Kidney (tissue), 14 donors: Measurements from ENCODE around the gene OVAAL. TPM values are rescaled to one million over a fixed set of nuclear protein-coding genes. Genes with fewer than 3 reads are reported as not detected.
A peak's percentile ranks its signal among the peaks of the same experiment; 100 is the strongest.

Experiments
- DNase-seq, 5 donors: peaks; one replicate each; pipeline ENCODE4 v3.0.0-alpha.2; 2013 to 2020
- FAIRE-seq: peaks from 2 replicates; lab custom pipeline; 2012; peaks lifted over from hg19 to GRCh38; lab: Jason Lieb, UNC
- H3K27ac ChIP-seq, 2 donors: one replicate each; pipeline ENCODE4 v1.7.0; 2013; ENCODE audit warnings: low read depth in 2 of 2, low read length in 2 of 2, inconsistent platforms in 1 of 2
- H3K27me3 ChIP-seq: one replicate; pipeline ENCODE4 v1.7.1; 2013; ENCODE audit warnings: low read length, inconsistent platforms; ENCODE audit not compliant: control insufficient read depth, insufficient read depth
- H3K36me3 ChIP-seq, 3 donors: one replicate each; pipeline versions ENCODE4 v1.7.0 to v1.7.1; 2013; ENCODE audit warnings: low read length in 3 of 3, control low read depth in 1 of 3, inconsistent platforms in 1 of 3; ENCODE audit not compliant: insufficient read depth in 3 of 3, control insufficient read depth in 2 of 3
- H3K4me1 ChIP-seq, 3 donors: one replicate each; pipeline versions ENCODE4 v1.7.0 to v1.7.1; 2013; ENCODE audit warnings: low read length in 3 of 3, inconsistent platforms in 1 of 3, low read depth in 1 of 3; ENCODE audit not compliant: control insufficient read depth in 2 of 3, insufficient read depth in 2 of 3
- H3K4me3 ChIP-seq, 3 donors: one replicate each; pipeline versions ENCODE4 v1.7.0 to v1.8.1; 2013; ENCODE audit warnings: low read length in 3 of 3, control low read depth in 1 of 3, inconsistent platforms in 1 of 3
- H3K9ac ChIP-seq, 3 donors: one replicate each; pipeline versions ENCODE4 v1.7.0 to v1.7.1; 2013; ENCODE audit warnings: low read length in 3 of 3, control low read depth in 1 of 3, inconsistent platforms in 1 of 3
- H3K9me3 ChIP-seq, 3 donors: one replicate each; pipeline versions ENCODE4 v1.7.0 to v1.7.1; 2013; ENCODE audit warnings: low read length in 3 of 3, control low read depth in 1 of 3, inconsistent platforms in 1 of 3; ENCODE audit not compliant: control insufficient read depth in 2 of 3, insufficient read depth in 1 of 3
- intact Hi-C: fragments of 100-400 bp; cut with DNase I; formaldehyde crosslinking; loops from one replicate; pipeline ENCODE4 v1.11.1; 2022
- polyA plus RNA-seq: library from polyadenylated mRNA; stranded (reverse); fragments of 350-450 nt; fragmentation: Illumina TruSeq; extraction: RNeasy Lipid Tissue Mini Kit (QIAGEN cat#74804); gene quantifications from one replicate; pipeline ENCODE4 v1.2.3, GENCODE V29; 2014; ENCODE audit warnings: low read depth, low replicate concordance; ENCODE audit not compliant: insufficient read depth
- total RNA-seq: library from RNA; stranded (reverse); fragmentation: NEBNext Ultra II Directional; extraction: Animal tissue kit (Norgen Biotek cat#: 25700); gene quantifications from one replicate; pipeline ENCODE4 v1.2.1, GENCODE V29; 2021
- TF ChIP-seq, protein P1 (sequence below): IDR thresholded peaks from 3 replicates; pipeline ENCODE4 v1.5.1; 2012; ENCODE audit warnings: mild to moderate bottlenecking, moderate library complexity, borderline replicate concordance; ENCODE audit not compliant: insufficient read depth; ENCODE audit errors: extremely low read depth
- donor health status: control.
- donor health status: control.
- donor health status: control.
- donor health status: control.
- donor health status: control.
- donor health status: DM: yes; HTN: yes; CAD: no.
- donor health status: Normal renal cell carcinoma (clear cell type).

OVAAL gene
- total and polyA plus RNA-seq, 2 donors from 2014 or later, result not detected

DNA sequence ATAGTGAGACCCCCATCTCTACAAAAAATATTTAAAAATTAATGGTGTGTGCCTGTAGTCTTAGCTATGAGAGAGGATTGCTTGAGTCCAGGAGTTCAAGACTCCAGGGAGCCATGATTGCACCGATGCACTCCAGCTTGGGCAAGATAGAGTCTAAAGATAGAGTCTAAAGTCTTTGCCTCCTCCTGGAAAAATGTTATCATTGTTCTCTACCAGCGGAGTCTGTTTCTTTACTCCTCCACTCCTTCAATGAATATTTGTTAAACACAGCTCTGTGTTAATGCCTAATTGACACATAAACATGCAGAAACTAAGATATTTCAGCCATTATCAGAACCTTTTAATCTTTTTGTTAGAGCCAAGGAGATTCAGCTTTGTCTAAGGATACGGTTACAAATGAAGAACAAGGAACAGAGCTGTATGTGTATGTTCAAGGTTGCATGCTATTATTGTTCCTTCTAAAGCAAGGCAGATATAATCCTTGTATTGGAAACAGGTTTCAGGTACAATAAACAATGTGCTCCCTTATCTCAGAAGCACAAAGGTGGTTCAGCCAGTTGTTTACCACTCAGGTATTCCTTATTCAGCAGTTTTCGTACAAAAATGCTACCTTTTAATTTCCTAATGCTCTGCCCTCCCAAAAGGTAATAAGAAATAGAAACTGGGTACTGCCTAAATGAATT, 15.4 kb downstream of the OVAAL start:
- Histone ChIP-seq H3K9me3 (no peaks in the 10 kb centered on the region), H3K27ac (no peak overlapping the region), H3K27me3 (no peaks in the 10 kb centered on the region), H3K36me3 (no peaks in the 10 kb centered on the region), H3K9ac (no peak overlapping the region), H3K4me3 (no peak overlapping the region), H3K4me1 (peaks cover 0 to 6% (median 0%) of the 10 kb centered on the region in 3 donors)
- no peak for FAIRE-seq
- DNase-seq, result no peak
- TF ChIP-seq, protein P1, sequence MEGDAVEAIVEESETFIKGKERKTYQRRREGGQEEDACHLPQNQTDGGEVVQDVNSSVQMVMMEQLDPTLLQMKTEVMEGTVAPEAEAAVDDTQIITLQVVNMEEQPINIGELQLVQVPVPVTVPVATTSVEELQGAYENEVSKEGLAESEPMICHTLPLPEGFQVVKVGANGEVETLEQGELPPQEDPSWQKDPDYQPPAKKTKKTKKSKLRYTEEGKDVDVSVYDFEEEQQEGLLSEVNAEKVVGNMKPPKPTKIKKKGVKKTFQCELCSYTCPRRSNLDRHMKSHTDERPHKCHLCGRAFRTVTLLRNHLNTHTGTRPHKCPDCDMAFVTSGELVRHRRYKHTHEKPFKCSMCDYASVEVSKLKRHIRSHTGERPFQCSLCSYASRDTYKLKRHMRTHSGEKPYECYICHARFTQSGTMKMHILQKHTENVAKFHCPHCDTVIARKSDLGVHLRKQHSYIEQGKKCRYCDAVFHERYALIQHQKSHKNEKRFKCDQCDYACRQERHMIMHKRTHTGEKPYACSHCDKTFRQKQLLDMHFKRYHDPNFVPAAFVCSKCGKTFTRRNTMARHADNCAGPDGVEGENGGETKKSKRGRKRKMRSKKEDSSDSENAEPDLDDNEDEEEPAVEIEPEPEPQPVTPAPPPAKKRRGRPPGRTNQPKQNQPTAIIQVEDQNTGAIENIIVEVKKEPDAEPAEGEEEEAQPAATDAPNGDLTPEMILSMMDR, result no peak
- intact Hi-C loops, result no loop called here

DNA sequence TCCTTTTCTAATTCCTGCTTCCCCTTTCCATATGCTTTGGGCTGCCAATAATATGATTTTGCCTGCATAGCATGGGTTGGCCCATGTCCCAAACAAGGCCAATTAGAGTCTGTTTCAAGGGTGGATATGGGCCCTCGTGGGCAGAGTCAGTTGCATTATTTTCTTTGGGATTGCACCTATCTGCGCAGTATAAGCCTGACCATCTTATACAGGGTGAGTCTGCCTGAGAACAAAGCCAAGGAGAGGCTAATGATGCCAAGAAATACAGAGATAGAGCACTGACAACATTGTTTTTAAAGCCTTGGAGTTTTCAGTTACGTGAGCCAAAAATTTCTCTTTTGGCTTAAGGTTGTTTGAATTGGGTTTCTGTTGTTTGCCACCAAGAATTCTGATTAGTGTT, 18.6 kb downstream of the OVAAL start:
- Histone ChIP-seq H3K27ac (no peak overlapping the region), H3K9ac (no peak overlapping the region), H3K4me3 (no peak overlapping the region), H3K9me3 (no peaks in the 10 kb centered on the region), H3K36me3 (no peaks in the 10 kb centered on the region), H3K4me1 (peaks cover 0 to 8% (median 0%) of the 10 kb centered on the region in 3 donors), H3K27me3 (no peaks in the 10 kb centered on the region)
- TF ChIP-seq, protein P1, result no peak
- DNase-seq (no peak), FAIRE-seq (no peak)
- intact Hi-C loops, result no loop called here

DNA sequence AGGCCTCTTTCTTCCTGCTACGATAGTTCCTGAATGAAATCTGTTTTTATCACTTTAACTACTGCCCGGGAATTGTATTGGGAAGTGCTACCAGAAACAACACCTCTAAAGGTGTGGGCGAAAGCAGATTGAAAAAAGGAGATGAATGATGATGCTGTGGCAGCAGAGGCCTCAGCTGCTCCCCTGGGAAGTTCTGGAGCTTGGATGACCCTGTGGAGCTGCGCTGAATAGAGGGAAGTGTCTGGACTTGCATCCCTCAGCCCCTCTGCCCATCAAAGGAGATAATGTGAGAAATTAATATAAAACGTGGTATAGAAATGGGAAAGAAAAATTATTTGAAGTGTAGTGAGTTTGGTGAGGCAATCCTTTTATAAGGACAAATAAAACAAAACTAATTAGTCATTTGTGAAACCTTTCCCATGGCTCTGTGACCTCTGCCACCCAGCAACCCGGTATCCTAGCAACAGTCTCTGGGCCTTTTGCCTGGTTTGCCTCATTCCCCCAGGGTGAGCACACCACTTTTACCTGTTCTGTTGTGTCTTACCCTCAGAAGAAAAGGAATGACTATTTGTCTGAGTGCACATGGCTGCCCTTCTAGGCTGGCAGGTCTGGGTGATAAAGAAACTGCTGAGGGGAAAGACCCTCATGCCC, 21.3 kb downstream of the OVAAL start:
- Histone ChIP-seq H3K9me3 (no peaks in the 10 kb centered on the region), H3K36me3 (no peaks in the 10 kb centered on the region), H3K27me3 (no peaks in the 10 kb centered on the region), H3K4me3 (no peak overlapping the region), H3K4me1 (peaks cover 0 to 4% (median 0%) of the 10 kb centered on the region in 3 donors), H3K27ac (peak overlapping the region in 1 of 2 donors; percentile 13), H3K9ac (no peak overlapping the region)
- DNase-seq (peak; percentile 51 to 79 (median 60)), FAIRE-seq (peak; percentile 74)
- intact Hi-C loops, result no loop called here
- TF ChIP-seq, protein P1, result no peak
